H1 (cell line): Measurements from ENCODE around the gene ACAP1. TPM values are rescaled to one million over a fixed set of nuclear protein-coding genes. Genes with fewer than 3 reads are reported as not detected.

Source experiments
- polyA plus RNA-seq, 7 experiments: library from polyadenylated mRNA; depleted of rRNA in 3 of 7; stranded (reverse) in 5 of 7; unstranded in 2 of 7; fragments of >200 nt in 5 of 7; fragments of 200-250 nt in 2 of 7; gene quantifications; 1 replicate in 5 of 7; 2 replicates in 1 of 7; 4 replicates in 1 of 7; pipeline versions ENCODE4 v1.2.1 to v1.2.3, GENCODE V29; 2011 to 2013; ENCODE audit warnings: missing spikeins in 2 of 7, mixed read lengths in 2 of 7
- total RNA-seq: library from RNA; stranded (reverse); fragmentation: NEBNext Ultra II Directional; extraction: Animal tissue kit (Norgen Biotek cat#: 25700); gene quantifications from 2 replicates; pipeline ENCODE4 v1.2.1, GENCODE V29; 2021
- TF ChIP-seq, protein P1 (sequence below): fragments of 300-600 bp; sonication (generic); IDR thresholded peaks from 2 replicates; pipeline ENCODE4 v1.7.1; 2012; ENCODE audit warnings: low read length, moderate library complexity, mild to moderate bottlenecking, inconsistent platforms; ENCODE audit not compliant: insufficient replicate concordance
- TF ChIP-seq, protein P2 (sequence below): IDR thresholded peaks from 2 replicates; pipeline ENCODE4 v1.6.1; 2011; ENCODE audit warnings: low read depth, mild to moderate bottlenecking, low read length; ENCODE audit not compliant: insufficient read depth
- TF ChIP-seq, protein P3 (sequence below), 3 experiments: IDR thresholded peaks; 1 replicate in 2 of 3; 2 replicates in 1 of 3; pipeline versions ENCODE4 v1.5.1 to v1.6.1; 2011; ENCODE audit warnings: low read length in 3 of 3, mild to moderate bottlenecking in 3 of 3, inconsistent platforms in 2 of 3, low read depth in 1 of 3, moderate library complexity in 1 of 3; ENCODE audit not compliant: insufficient read depth in 1 of 3; ENCODE audit errors: control extremely low read depth in 1 of 3

The ACAP1 gene
- total and polyA plus RNA-seq, 2 of the 8 experiments (the other 6 are each of a cell fraction or from before 2014, with no cell fraction given): 11.9 to 45.1 TPM

DNA sequence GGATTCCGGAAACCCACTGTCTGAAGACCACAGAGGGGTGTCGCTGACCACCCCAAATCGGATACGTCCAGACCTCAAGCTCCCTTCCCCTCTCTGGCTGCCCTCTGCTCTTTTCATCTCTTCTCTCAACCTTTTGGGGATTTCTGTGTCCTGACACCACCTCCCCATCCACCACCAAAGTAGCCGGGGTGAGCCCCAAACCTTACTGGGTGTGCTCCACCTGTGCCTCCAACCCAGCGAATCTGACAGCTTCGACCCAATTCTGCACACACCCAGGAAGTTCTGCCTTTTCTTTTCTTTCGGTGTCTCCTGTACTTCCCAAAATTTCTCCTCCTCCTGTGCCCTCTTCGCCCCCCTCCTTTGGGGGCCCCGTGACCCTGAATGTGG is 16.2 kb downstream of the ACAP1 start (continued):
- TF ChIP-seq, protein P1, sequence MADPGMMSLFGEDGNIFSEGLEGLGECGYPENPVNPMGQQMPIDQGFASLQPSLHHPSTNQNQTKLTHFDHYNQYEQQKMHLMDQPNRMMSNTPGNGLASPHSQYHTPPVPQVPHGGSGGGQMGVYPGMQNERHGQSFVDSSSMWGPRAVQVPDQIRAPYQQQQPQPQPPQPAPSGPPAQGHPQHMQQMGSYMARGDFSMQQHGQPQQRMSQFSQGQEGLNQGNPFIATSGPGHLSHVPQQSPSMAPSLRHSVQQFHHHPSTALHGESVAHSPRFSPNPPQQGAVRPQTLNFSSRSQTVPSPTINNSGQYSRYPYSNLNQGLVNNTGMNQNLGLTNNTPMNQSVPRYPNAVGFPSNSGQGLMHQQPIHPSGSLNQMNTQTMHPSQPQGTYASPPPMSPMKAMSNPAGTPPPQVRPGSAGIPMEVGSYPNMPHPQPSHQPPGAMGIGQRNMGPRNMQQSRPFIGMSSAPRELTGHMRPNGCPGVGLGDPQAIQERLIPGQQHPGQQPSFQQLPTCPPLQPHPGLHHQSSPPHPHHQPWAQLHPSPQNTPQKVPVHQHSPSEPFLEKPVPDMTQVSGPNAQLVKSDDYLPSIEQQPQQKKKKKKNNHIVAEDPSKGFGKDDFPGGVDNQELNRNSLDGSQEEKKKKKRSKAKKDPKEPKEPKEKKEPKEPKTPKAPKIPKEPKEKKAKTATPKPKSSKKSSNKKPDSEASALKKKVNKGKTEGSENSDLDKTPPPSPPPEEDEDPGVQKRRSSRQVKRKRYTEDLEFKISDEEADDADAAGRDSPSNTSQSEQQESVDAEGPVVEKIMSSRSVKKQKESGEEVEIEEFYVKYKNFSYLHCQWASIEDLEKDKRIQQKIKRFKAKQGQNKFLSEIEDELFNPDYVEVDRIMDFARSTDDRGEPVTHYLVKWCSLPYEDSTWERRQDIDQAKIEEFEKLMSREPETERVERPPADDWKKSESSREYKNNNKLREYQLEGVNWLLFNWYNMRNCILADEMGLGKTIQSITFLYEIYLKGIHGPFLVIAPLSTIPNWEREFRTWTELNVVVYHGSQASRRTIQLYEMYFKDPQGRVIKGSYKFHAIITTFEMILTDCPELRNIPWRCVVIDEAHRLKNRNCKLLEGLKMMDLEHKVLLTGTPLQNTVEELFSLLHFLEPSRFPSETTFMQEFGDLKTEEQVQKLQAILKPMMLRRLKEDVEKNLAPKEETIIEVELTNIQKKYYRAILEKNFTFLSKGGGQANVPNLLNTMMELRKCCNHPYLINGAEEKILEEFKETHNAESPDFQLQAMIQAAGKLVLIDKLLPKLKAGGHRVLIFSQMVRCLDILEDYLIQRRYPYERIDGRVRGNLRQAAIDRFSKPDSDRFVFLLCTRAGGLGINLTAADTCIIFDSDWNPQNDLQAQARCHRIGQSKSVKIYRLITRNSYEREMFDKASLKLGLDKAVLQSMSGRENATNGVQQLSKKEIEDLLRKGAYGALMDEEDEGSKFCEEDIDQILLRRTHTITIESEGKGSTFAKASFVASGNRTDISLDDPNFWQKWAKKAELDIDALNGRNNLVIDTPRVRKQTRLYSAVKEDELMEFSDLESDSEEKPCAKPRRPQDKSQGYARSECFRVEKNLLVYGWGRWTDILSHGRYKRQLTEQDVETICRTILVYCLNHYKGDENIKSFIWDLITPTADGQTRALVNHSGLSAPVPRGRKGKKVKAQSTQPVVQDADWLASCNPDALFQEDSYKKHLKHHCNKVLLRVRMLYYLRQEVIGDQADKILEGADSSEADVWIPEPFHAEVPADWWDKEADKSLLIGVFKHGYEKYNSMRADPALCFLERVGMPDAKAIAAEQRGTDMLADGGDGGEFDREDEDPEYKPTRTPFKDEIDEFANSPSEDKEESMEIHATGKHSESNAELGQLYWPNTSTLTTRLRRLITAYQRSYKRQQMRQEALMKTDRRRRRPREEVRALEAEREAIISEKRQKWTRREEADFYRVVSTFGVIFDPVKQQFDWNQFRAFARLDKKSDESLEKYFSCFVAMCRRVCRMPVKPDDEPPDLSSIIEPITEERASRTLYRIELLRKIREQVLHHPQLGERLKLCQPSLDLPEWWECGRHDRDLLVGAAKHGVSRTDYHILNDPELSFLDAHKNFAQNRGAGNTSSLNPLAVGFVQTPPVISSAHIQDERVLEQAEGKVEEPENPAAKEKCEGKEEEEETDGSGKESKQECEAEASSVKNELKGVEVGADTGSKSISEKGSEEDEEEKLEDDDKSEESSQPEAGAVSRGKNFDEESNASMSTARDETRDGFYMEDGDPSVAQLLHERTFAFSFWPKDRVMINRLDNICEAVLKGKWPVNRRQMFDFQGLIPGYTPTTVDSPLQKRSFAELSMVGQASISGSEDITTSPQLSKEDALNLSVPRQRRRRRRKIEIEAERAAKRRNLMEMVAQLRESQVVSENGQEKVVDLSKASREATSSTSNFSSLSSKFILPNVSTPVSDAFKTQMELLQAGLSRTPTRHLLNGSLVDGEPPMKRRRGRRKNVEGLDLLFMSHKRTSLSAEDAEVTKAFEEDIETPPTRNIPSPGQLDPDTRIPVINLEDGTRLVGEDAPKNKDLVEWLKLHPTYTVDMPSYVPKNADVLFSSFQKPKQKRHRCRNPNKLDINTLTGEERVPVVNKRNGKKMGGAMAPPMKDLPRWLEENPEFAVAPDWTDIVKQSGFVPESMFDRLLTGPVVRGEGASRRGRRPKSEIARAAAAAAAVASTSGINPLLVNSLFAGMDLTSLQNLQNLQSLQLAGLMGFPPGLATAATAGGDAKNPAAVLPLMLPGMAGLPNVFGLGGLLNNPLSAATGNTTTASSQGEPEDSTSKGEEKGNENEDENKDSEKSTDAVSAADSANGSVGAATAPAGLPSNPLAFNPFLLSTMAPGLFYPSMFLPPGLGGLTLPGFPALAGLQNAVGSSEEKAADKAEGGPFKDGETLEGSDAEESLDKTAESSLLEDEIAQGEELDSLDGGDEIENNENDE: no peak
- TF ChIP-seq, protein P2, sequence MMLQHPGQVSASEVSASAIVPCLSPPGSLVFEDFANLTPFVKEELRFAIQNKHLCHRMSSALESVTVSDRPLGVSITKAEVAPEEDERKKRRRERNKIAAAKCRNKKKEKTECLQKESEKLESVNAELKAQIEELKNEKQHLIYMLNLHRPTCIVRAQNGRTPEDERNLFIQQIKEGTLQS: no peak
- TF ChIP-seq, protein P3, sequence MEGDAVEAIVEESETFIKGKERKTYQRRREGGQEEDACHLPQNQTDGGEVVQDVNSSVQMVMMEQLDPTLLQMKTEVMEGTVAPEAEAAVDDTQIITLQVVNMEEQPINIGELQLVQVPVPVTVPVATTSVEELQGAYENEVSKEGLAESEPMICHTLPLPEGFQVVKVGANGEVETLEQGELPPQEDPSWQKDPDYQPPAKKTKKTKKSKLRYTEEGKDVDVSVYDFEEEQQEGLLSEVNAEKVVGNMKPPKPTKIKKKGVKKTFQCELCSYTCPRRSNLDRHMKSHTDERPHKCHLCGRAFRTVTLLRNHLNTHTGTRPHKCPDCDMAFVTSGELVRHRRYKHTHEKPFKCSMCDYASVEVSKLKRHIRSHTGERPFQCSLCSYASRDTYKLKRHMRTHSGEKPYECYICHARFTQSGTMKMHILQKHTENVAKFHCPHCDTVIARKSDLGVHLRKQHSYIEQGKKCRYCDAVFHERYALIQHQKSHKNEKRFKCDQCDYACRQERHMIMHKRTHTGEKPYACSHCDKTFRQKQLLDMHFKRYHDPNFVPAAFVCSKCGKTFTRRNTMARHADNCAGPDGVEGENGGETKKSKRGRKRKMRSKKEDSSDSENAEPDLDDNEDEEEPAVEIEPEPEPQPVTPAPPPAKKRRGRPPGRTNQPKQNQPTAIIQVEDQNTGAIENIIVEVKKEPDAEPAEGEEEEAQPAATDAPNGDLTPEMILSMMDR (IDR thresholded peaks at IDR 0.05; ENCODE audit: control extremely low read depth in 1 of 3, insufficient read depth in 1 of 3, low read depth in 1 of 3, low read length in 3 of 3): peak in 1 of 3 experiments; percentile 77; a peak in 2 of 4 replicates
